ENCODE measurements around the gene TTLL13.
"Not testable (repeated sequence)": the region's sequence is repeated elsewhere in the genome, so short reads cannot be mapped to it uniquely, and the experiment has no call there.

DNA sequence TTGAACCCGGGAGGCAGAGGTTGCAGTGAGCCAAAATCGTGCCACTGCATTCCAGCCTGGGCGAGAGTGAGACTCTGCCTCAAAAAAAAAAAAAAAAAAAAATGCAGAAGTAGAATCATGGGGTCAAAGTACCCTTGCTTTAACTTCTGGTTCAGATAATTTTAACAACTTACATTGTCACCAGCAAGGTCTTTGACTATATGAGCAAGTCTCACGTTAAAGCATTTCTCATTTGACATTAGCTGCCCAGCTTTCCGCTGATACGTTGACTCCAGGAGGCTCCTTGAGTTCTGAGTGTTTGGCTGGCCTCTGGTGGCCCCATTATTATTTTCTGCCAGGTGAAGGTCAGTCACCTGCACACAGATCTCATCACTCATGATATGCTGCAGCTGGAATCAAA is 32.3 kb downstream of the TTLL13 start:
- not testable (repeated sequence) for TF ChIP-seq CTCF (IDR thresholded peaks at IDR 0.05; ENCODE audit: poor library complexity); EZH2 (IDR thresholded peaks at IDR 0.05; ENCODE audit: borderline replicate concordance); EZH2phosphoT487 (IDR thresholded peaks at IDR 0.05; ENCODE audit: low read depth, severe bottlenecking, unreplicated experiment)

All from hepatocyte (in vitro differentiated cells).